Ecto neural progenitor cell (in vitro differentiated cells): Measurements from ENCODE around the gene RANBP17.
"Not testable (repeated sequence)": the region's sequence is repeated elsewhere in the genome, so short reads cannot be mapped to it uniquely, and the experiment has no call there.

ENCODE experiments used
- DNase-seq: peaks from one replicate; pipeline ENCODE4 v3.0.0-alpha.2; 2018; ENCODE audit warnings: low spot score

Gene RANBP17

DNA sequence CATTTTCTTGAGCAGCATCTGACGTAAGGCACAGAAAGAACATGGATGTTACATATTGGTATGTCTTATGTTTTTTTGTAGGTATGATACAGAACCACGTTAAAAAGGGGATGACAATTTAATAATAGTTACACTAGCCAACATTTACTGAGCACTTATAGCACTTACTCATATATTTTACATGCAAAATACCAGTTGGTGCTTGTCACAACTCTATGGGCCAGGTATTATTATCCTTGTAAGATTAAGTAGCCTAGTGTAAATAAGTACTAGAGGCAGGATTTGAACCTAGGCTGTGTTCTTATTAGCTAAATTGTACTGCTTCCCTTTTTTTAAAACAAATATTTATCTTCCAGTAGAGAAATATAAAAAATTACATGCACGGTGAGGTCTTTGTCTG, 83.5 kb downstream of the RANBP17 start:
- no peak for DNase-seq

DNA sequence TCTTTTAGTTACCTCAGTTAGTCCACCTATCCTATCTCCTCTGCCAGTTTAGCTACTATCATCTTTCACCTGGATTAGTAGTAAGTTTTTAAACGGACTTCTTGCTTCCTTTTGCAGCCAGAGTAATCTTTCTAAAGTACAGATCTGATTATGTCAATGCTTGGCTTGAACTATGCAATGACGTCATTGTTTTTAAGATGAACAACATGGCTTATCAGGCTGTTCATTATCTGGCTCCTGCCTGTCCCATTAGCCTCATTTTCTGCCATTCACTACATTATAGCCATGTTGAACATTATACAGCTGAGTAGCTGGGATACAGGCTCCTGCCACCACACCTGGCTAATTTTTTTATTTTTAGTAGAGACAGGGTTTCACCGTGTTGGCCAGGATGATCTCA, 98.7 kb downstream of the RANBP17 start:
- DNase-seq, result no peak

DNA sequence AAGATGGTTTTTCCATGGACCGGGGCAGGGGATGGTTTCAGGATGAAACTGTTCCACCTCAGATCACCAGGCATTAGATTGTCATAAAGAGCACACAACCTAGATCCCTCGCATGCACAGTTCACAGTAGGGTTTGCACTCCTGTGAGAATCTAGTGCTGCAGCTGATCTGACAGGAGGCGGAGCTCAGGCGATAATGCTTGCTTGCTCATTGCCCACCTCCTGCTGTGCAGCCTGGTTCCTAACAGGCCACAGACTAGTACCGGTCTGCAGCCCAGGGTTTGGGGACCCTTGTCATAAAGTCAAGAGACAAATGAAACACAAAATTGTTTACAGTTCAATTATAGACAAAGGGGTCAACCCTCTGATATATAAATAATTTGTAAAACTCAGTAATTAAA, 101.7 kb downstream of the RANBP17 start:
- DNase-seq, result no peak

DNA sequence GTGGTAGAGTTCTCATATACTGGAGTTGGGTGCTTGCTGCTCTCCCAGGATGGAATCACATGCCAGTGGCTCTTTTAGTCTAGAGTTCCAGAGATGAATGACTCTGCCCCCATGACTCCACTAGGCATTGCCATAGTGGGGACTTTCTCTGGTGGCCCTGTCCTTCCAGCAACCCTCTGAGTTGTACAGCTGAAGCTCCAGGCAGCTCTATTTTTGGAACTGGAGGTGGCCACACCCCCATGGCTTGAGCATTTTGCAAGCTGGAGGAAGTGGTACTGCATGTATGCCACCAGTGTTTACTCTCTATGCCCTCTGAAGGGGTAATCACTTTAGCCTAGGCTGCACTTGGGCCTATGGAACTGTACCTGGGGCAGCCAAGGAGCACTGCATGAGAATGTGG, 112.6 kb downstream of the RANBP17 start:
- no peak for DNase-seq

DNA sequence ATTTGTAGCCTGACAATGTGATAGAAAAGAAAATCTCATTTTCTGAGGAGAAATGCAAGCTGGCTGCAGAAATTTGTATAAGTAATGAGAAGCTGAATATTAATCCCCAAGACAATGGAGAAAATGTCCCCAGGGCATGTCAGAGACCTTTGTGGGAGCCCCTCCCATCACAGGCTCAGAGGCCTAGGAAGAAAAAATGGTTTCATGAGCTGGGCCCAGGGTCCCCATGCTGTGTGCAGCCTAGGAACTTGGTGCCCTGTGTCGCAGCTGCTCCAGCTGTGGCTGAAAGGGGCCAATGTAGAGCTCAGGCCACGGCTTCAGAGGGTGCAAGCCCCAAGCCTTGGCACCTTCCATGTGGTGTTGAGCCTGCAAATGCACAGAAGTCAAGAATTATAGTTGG, 118.4 kb downstream of the RANBP17 start:
- not testable (repeated sequence) for DNase-seq

DNA sequence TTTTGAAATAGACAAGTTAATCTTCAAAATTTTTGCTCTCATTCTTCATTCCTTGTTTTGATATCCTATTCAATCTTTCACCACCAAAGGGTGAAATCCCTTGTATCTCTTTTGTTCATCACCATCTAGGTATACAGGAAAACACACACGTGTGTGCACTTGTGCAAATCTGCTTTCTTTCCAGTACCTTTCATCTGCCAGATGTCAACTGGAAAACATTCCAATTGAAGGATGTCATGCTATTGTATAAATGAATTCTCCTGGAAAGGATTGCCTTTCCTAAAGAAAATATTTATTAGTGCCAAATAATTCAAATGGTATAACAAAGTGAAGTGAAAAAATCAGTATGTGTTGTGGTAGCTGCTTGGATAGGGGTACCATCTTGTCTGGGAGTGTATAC, 123.7 kb downstream of the RANBP17 start:
- no peak for DNase-seq

DNA sequence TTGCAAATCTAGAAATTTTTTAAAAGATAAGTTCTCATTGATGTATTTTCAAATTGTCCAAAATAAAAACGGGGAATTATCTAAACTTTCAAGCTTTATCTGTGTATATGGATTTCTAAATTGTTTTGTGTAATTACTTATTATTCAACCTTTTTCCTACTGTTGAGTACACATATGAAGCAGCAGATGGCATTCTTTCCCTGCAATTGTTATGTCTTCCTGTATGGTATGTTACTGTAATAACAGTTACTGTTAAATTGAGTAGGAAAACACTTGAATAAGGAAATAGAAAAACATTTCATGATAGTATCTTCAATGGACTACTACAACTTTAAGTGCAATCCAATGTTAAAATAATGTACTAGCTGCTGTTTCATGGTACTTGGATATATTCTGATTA, 124.8 kb downstream of the RANBP17 start:
- DNase-seq, result no peak

DNA sequence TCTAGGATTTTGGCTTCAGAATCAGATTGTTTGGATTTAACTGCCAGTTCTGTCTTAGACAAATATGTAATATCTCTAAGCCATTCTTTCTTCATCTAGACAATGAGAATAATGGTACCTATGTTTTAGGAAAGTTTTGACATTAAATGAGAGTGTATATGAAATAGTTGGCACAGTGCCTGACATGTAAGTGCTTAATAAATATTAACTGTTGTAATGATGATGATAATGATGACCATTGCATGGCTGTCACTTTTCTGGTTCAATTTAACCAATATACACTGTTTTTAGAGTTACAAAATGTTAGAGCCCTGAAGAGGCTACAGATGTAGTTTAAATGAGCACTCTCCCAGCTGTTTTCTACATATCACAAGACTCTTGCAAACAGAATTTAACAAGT, 131.7 kb downstream of the RANBP17 start:
- DNase-seq, result no peak

DNA sequence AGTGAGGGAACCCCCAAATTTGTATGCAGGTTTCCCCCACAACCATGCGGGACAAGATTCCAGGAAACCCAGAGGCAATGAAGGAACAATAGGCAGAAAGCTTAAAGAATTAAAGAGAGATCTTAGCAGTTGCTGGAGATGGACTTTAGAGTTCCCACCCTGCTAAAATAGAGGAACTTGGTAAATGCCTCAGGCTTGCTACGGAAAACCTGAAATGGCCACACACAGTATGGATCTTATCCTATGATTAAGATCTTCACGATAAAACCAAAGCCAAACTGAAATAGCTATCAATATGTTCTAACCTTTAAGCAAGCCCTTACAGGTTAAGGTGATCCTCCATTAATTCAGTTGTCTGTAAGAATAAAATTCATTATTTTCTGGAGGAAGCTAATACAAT, 148.3 kb downstream of the RANBP17 start:
- no peak for DNase-seq

DNA sequence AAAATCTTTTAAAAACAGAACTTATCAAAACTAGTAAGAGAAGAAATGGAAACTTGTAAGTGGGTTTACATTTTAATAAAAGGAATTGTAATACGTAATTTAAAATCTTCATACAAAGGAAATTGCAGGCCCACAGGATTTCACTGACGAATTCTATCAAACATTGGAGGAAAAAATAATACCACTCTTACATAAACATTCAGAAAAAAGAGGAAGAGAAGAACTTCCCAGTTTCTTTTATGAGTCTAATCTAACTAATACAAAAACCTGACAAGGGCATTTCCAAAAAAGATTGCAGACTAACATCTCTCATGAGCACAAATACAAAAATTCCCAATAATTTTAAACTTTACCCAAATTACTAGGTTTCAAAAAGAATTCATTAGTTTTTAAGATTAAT, 149.0 kb downstream of the RANBP17 start:
- DNase-seq, result no peak

DNA sequence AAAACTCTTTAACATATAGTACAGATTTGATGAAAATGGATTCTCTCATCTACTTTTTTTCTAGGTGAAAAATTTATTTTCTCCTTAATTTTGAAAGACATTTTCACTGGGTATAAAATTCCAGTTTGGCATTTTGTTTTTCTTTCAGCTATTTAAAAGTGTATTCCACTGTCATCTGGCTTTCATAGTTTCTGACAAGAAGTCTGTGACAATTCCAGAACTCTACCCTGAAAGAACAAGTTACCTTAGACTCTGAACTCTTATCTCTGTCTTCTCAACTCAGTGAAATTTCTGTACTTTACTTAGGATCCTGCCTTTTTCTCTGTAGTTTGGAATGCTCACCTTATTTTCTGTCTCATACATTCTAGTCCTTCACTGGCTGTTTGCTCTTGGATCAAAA, 161.7 kb downstream of the RANBP17 start:
- no peak for DNase-seq

DNA sequence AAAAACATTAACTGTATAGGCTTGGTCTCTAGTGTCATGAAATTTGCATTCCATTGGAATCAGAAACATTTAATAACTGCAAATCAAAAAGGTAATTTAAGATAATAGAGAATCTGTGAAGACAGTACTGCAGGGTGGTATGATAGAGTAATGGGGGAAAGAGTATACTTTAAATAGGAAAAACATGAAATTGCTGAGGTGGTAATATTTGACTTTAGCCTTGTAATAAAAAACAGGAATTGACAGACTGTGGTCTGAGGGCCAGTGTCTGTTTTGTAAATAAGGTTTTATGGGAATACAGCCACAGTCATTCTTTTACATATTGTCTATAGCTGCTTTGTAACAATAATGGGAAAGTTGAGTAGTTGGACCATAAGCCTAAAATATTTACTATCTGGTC, 162.3 kb downstream of the RANBP17 start:
- DNase-seq, result no peak

DNA sequence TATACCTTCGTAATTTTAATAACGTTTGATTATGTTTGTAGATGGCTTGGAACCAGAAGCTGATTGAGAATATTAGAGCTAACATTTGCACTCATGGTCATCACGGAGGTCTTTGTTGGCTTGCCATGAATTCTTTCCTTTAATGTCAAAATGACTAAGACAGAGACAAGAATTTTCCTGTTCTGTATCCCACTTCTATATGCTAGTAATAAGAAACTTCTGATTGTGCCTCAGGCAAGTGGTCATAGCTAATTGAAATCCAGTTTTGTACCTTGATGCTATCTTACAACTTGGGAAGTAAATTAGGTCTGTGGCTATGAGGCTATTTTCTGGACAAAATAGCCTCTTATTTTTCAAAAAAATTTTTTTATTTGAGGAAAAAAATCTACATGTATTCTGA, 167.6 kb downstream of the RANBP17 start:
- DNase-seq, result no peak

DNA sequence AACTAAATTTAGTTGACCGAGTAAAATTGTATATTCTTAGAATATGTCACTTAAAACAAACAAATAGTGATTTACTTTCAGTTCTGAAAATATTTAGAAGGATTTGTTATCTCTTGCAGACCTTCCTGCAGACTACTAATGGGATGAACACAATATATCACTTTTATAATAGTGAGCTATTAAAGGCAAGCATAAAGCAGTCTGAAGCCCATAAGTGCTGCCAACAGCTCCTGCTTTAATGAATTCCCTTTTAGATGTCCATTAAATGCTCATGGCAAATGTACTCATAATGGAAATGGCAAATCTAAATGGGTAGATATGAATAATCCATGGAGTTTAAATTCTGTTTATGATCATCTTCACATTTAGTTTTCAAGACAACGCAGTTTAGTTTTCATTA, 170.2 kb downstream of the RANBP17 start:
- no peak for DNase-seq

DNA sequence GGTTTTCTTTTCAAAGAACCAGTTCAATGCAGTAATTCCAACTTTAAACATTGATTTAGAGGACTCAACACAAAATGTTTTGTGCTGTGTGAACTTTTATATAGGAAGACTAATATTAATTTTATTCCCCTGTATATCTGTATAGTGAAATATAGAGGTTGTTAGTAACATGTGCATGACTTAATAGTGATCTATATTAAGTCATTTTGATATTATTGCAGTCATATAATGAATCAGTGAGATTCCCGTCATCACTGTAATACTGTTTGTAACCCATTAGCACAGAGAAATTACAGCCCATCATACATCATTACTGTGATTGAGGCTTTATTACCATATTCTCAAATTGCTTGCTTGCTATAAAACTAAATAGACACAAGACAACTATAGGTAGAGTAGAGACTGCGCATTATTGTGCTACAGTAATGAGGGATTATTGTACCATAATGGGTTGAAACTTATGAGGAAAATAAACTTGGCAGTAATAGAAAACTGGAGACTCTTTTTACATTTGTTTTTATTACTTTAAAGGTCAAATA, 170.7 kb downstream of the RANBP17 start:
- DNase-seq, result no peak

DNA sequence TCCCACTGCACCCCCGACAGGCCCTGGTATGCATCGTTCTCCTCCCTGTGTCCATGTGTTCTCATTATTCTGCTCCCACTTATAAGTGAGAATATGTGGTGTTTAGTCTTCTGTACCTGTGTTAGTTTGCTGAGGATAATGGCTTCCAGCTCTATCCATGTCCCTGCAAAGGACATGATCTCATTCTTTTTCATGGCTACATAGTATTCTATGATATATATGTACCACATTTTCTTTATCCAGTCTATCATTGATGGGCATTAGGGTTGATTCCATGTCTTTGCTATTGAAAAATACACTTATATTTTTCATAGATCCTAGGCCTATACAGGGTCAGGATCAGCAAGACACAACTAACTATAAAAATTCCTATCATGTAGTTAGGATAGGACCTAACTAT, 180.1 kb downstream of the RANBP17 start:
- not testable (repeated sequence) for DNase-seq

DNA sequence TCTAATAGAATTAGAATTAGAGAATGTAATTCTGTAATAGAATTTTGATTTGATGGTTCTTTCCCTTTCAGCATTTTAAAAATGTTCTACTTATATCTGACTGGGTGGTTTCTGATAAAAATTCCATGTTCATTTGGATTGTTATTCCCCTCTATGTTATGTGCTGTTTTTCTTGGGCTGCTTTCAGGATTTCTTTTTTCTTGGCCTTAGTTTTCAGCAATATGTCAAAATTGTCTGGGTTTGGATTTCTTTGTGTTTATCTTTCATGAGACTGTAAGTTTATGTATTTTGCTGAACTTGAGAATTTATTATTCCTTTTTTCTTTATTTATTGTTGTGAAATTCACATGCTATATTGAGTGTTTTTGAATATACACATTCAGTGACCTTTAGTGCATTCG, 189.1 kb downstream of the RANBP17 start:
- no peak for DNase-seq

DNA sequence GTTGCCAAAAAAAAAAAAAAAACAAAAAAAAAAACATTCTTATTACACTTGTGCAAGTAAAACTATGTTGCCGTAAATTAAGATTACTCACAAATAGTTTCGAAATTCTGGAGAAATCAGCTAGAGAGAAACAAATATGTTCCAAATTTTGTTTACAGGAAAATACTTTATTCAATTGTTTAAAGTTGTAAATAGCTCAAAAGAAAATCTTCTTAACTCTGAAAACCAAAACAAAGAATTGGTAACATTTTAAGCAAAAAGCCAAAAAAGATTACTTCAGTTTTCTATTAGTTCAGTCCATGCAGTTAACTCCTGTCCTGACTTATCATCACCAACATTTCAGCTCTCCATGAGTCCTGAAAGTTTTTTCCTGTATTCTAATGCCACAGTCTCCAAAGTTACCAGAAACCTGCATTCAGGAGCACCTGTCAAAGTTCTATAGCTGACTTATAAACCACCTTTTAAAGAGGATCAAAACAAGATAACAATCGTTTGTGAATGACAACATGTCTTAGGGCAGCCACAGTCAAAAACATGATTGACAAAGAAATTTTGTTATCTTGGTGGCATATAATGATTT, 194.1 kb downstream of the RANBP17 start:
- no peak for DNase-seq

DNA sequence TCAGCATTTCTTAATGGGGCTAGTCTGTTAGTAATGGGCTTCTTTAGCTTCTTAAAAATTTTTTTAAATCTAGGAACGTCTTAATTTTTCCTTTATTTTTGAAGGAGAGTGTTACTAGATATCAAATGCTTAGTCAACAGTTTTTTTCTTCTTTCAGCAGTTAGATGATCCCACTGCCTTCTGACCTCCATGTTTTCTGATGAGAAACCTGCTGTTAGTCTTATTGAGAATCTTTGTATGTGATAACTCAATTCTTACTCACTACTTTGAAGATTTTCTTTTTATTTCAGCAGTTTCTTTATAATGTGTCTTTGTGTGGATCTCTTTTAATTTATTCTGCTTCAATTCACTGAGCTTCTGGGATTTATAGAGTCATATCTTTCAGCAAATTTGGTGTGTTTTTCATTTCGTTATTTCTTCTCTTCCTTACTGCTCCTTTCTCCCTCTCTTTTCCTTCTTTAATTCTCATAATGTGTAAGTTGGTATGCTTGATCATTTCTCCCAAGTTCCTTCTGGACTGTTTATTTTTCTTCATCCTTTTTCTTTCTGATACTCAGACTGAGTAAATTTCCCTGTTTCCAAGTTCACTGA, 205.8 kb downstream of the RANBP17 start:
- DNase-seq, result no peak

DNA sequence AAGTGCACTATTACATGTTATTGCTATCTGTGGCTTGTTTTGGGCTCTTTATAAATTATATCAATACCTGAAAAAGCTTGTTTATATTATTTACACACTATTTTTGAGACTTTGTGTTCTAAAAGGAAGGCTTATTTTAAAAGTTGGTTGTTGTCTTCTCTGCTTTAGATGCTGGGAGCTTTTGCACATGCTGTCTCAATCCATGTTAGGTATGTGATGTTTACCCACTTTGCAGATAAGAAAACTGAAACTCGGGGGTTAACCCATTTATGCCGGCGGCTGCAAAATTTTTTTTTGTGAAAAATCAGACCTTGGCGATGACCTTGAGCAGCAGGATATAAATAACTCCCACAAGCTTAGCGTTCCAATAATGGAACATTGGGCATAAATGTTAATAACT, 212.9 kb downstream of the RANBP17 start:
- no peak for DNase-seq

DNA sequence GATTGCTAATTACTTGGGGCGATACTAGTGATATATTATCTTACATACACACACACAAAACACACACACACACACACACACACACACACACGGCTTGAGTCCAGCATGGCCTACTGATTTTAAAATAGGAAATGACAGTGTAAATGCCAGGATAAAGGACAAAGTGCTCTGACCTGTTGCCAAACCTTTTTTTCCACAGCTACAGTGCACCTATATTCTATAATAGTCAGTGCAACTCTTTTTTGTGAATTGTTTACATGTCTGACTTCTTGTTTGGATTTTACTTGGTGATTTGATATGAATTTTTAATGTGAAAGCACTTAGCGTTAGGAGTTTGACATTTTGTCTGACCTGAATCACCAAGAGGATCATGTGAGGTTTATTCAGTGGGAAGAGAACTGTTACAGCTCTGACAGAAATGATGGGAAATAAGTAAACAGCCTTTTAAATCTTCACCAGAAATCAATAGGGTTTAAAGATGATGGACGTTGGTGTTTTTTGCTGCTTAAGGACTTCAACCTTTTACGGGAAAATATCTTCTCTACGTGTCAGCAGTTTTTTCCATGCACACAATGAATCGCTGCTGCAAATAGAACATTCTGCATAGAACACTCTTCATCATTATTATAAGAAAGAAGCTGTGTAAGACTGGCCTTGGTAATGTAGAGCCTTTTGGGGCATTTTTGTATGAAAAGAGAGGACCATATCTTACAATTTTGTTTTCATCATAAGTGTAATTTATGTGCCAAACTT, 218.5 kb downstream of the RANBP17 start:
- no peak for DNase-seq

DNA sequence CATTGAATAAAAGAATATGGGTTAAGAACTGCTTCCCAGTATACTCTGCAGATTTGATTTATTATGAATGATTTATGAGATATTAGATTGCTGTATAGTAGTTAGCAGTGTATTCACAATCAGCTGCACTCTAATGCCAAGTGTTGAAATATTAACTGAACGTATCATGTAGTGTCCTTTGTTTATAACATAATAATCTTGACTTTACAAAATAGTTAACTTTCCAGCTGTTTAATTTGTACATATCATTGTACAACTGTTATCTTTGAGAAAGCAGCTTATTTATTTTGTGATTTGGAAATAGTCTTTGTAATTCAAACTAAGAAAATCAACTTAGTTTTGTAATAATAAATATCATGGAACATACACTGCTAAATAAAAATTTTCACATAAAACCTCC, 219.5 kb downstream of the RANBP17 start:
- no peak for DNase-seq

DNA sequence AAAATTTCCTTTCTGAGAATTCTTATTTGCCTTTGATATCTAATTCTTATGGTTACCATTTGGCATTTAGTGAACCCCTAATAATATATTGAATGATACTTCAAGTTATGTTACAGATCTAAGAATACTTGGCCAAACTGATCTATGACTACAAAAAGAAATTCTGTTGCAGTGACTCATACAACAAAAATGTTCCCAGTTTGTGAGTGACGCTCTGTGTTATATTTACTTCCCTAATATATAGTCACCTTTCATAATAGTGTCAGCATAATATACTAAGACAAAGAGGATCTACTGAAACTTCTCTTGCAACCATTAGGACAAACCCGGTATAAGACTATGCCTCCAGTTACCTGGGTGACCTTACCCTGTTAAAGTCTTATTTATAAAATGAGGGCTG, 230.4 kb downstream of the RANBP17 start:
- no peak for DNase-seq

DNA sequence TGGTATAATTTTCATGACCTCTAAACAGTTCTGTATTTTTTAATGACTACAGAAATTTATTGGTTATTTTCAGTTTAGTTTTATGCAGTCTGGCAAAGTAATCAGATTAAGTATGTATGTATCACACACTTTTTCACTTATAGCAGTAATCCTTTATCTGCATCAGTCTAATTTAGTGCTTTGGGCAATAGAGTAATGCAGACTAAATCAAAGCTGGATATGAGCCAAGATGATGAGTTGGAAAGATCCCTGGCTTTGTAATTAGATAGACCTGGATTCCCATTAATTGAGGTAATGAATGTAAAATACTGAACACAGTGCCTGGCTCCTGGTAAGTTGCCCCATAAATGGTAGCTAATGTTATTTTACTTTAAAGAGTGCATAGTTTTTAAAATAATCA, 231.8 kb downstream of the RANBP17 start:
- no peak for DNase-seq
